GM19351 (cell line): Measurements from ENCODE around the gene GJC1.
"Not testable (repeated sequence)": the region's sequence is repeated elsewhere in the genome, so short reads cannot be mapped to it uniquely, and the experiment has no call there.

Source experiments
- ATAC-seq: cut with Tn5 transposase; IDR thresholded peaks from one replicate; pipeline ENCODE4 v1.9.1; 2021; ENCODE audit warnings: mild to moderate bottlenecking, moderate library complexity; ENCODE audit not compliant: unreplicated experiment

Gene GJC1

DNA sequence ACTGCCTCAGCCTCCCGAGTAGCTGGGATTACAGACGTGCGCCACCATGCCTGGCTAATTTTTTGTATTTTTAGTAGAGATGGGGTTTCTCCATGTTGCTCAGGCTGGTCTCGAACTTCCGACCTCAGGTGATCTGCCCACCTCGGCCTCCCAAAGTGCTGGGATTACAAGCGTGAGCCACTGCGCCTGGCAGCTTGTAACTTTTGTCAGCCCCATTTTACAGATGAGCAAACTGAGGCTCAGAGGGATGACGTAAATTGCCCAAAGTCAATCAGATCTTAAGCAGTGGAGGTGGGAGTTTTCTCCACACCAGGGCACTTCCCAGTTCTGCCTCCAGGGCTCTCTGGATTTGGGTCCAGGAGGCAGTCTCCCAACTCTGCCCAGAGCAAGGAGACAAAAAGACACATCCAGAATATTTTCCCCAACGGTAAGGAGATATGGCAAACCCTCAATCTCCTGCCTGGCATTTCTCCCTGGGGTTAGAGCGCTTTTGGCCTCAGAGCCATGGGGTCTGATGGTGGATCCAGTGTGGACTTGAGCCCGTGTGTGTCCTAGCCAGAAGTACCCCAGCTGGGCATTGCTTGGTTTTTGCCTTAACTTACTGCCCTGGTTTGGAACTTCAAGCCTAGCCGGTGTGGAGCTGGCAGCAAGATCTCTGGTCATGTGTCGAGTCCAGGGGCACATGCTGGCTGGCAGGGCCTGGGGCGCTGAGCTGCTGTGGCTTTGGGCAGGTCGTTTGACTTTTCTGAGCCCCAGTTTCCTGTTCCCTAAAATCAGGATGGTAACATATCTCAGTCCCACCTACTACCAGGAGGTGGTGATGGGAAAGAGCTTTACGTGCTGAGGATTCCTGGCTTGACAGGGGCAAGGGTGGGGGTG lies 67.9 kb downstream of the GJC1 start:
- no peak for ATAC-seq

DNA sequence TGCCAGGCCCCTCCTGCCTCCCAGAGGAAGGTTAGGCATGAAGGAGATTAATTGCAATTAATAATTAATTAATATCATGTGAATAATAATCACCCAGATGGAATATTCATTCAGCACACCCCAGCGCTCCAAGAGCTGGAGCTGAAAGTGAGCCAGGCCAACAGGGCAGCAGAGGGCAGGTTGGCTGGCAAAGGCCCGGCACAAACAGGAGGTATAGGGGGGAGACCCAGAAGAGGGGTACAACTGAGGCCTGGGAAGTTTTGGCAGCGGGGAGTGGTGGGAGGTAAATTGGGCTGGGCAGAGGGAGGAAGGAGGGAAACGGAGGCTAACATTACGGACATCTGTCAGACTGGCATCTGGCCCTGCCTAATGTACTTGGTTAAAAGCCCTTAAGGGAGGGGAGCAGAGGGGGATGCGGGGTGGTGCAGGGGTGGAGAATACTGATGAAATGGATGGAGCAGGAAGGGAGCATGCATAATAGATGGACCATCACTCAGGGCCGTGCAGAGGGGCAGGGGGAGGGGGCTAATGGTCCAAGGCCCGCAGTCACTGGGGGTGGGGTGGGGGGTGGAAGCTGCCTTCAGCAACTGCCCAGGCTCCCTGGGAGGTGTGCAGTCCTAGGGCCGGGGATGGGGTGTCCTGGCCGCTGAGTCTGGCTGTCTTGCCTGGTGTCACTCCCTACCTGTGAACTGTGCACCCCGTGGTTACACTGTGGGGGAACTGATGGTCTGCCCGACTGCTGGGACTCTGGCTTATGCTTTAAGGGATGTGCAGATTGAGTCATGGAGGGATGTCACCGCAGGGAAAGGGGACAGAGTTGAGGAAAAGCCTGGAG lies 69.4 kb downstream of the GJC1 start:
- no peak for ATAC-seq

GRCh38 chr17:44759916-44760243 lies 70.2 kb downstream of the GJC1 start:
- ATAC-seq, result no peak

- ATAC-seq, result no peak
These were observed 70.8 kb downstream of the GJC1 start for GRCh38 chr17:44759086-44759915.

GRCh38 chr17:44758414-44759085 lies 71.5 kb downstream of the GJC1 start, which contains the start of gene ADAM11:
Gene ADAM11, plus strand, starts transcription at chr17:44758988. Its CDS starts 212 bp downstream, at chr17:44759200.
- ATAC-seq, result no peak

- ATAC-seq, result no peak
These were observed 72.1 kb downstream of the GJC1 start for GRCh38 chr17:44757918-44758413.

- no peak for ATAC-seq
These were observed 72.8 kb downstream of the GJC1 start for GRCh38 chr17:44757045-44757917.

DNA sequence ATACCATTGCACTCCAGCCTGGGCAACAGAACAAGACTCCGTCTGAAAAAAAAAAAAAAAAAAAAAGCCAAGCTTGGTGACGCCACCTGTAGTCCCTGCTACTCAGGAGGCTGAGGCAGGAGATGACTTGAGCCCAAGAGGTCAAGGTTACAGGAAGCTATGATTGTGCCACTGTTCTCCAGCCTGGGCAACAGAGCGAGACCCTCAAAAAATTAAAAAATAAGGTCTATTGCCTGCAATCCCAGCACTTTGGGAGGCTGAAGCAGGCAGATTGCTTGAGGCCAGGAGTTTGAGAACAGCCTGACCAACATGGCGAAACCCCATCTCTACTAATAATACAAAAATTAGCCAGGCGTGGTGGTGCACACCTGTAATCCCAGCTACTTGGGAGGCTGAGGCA lies 74.9 kb downstream of the GJC1 start:
- not testable (repeated sequence) for ATAC-seq

GRCh38 chr17:44754276-44754675 lies 75.8 kb downstream of the GJC1 start:
- ATAC-seq, result no peak

GRCh38 chr17:44752953-44753861 lies 76.9 kb downstream of the GJC1 start:
- no peak for ATAC-seq

GRCh38 chr17:44751806-44752205 lies 78.3 kb downstream of the GJC1 start:
- no peak for ATAC-seq

DNA sequence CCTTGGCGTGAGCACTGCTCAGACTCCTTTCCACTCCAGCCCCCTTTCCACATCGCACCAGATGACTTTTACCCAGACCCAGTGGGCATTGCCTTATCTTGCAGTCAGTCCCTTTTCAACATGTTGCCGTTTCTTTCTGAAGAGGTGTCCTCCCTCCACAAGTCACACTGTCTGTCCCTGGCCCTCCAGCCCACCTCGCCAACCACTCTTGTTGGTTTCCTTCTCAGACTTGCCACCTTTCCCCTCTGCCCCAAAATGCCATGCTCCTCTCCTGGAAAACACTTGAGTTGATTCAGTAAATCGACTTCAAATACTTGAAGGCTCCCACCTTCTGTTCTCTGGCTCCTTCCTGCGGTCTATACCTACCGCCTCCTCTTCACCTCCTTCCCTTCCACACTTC lies 78.8 kb downstream of the GJC1 start:
- ATAC-seq, result no peak

GRCh38 chr17:44749980-44750318 lies 80.1 kb downstream of the GJC1 start:
- ATAC-seq, result no peak

DNA sequence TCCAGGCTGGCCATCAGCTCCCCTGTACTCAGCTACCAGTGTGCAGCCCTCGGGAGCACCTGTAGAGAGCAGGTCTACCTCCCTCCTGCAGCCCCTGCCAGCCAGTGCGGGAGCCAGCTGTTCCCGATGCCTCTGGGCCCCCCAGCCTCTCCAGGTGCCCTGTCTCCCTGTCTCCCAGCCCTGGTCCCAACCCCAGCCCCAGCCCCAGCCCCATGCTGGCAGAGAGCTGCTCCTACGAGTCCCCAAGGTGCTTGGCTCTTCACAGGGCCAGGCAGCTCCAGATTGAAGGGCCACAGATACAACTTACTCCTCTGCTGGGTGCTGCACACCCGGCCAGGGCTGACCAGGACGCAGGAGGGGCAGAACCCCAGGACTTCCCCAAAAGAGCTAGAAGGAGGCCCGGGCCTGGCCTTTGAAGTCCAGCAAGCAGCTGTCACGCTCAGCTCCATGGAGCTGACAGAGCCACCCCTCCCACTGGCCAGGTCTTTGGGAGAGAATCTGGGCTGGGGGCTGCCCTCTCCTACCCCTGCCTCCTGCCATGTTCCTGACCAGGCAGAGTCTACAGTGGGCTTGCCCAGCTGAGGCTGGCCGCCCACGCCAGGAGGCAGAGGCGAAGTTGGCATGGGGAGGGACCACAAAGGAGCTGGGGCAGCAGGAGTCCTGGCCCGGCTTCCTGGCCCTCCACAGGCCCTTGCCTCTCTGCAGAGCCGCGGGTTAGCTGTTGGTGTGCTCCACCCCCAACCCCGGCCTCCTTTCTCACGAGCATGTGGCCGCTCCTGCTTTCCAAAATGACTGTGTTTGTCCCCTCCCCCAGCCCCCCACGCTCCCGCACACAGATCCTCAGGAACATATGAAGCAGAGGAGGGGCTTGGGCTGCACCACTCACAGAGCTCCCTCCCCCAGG lies 80.8 kb downstream of the GJC1 start:
- ATAC-seq, result no peak
